Smooth muscle cell (in vitro differentiated cells): ENCODE data around the gene FSHR. TPM values are rescaled to one million over a fixed set of nuclear protein-coding genes. Genes with fewer than 3 reads are reported as not detected.

Experiments used
- DNase-seq: peaks from one replicate; lab custom pipeline; 2025; ENCODE audit not compliant: unreplicated experiment; lab: John Stamatoyannopoulos, UW
- H2AFZ ChIP-seq: fragments of 200-600 bp; sonication (generic); 2 replicates; pipeline ENCODE4 v1.6.0; 2016; ENCODE audit warnings: antibody characterized with exemption, low read depth, mild to moderate bottlenecking
- H3F3A ChIP-seq: fragments of 200-600 bp; sonication (generic); 2 replicates; pipeline ENCODE4 v1.6.0; 2017; ENCODE audit warnings: antibody characterized with exemption, low read depth
- H3K27ac ChIP-seq: fragments of 200-600 bp; sonication (generic); 2 replicates; pipeline ENCODE4 v1.5.1; 2016; ENCODE audit warnings: low read depth, mild to moderate bottlenecking
- H3K27me3 ChIP-seq: fragments of 200-600 bp; sonication (generic); 2 replicates; pipeline ENCODE4 v1.6.1; 2016; ENCODE audit warnings: low read depth, mild to moderate bottlenecking
- H3K36me3 ChIP-seq: fragments of 200-600 bp; sonication (generic); 2 replicates; pipeline ENCODE4 v1.5.1; 2016; ENCODE audit warnings: low read depth
- H3K4me1 ChIP-seq: fragments of 200-600 bp; sonication (generic); 2 replicates; pipeline ENCODE4 v1.5.1; 2016; ENCODE audit warnings: low read depth
- H3K4me2 ChIP-seq: fragments of 200-600 bp; sonication (generic); 2 replicates; pipeline ENCODE4 v1.6.0; 2016; ENCODE audit warnings: mild to moderate bottlenecking
- H3K4me3 ChIP-seq: fragments of 200-600 bp; sonication (generic); 2 replicates; pipeline ENCODE4 v1.5.1; 2016; ENCODE audit warnings: mild to moderate bottlenecking
- H3K79me2 ChIP-seq: fragments of 200-600 bp; sonication (generic); 2 replicates; pipeline ENCODE4 v1.6.0; 2016; ENCODE audit warnings: low read depth, mild to moderate bottlenecking
- H3K9ac ChIP-seq: fragments of 200-600 bp; sonication (generic); 2 replicates; pipeline ENCODE4 v1.6.0; 2016; ENCODE audit warnings: low read depth
- H3K9me3 ChIP-seq: fragments of 200-600 bp; sonication (generic); replicated peaks from 2 replicates; pipeline ENCODE4 v1.5.1; 2016; ENCODE audit warnings: low read depth
- H4K20me1 ChIP-seq: fragments of 200-600 bp; sonication (generic); 2 replicates; pipeline ENCODE4 v1.6.0; 2016; ENCODE audit warnings: low read depth
- WGBS: methylation state at CpG from one replicate; pipeline ENCODE4 v1.1.7; 2016; ENCODE audit warnings: low lambda C conversion rate; 5-methylcytosine and 5-hydroxymethylcytosine counted together
- polyA plus RNA-seq: library from polyadenylated mRNA; unstranded; fragments of >200 nt; fragmentation: Nextera tagmentation; extraction: Ambion mirVana; gene quantifications from 2 replicates; pipeline ENCODE4 v1.2.1, GENCODE V29; 2016
- total RNA-seq: library from RNA; depleted of rRNA; stranded (reverse); fragments of >200 nt; gene quantifications from 2 replicates; pipeline ENCODE4 v1.2.3, GENCODE V29; 2014
- TF ChIP-seq, protein P1 (sequence below): fragments of 200-600 bp; sonication (generic); IDR thresholded peaks from 2 replicates; pipeline ENCODE4 v1.5.1; 2017; ENCODE audit warnings: borderline replicate concordance, mild to moderate bottlenecking, antibody characterized with exemption; ENCODE audit not compliant: insufficient read depth, poor library complexity, severe bottlenecking

The FSHR gene
- total and polyA plus RNA-seq, 2 experiments from 2014 or later: not detected

DNA sequence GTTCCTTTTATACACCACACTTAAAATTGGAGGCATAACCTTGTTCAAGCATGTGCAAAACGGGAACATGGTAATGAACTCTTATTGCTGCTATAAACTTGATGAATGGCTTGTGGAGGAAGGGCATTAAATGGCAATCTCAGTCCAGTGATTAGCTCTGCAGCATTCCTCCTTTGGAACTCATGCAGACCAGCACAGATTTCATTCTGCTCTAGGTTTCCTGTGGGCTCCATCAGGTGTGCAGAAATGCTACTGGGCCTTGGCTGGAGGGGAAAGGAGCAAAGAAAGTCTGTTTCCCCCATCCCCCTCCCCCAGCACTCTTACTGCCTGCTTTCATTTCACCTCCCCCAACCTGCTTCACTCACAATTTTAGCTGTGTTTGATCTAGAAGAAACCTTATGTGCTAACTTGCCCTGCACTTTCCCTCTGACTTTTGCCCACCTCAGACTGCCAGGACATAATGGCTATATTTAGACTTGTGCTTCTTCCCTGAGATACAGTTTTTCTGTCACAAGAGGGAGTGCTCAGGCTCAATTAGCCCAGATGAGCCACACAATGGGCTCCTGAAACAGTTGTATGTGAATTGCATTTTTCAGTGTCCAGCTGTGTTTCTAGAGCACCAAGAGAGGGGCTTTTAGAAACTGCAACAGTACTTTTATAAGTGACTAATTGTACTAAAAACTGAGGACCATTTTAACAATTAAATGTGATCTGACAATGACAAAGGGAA is 109.8 kb downstream of the FSHR start:
- TF ChIP-seq, protein P1, sequence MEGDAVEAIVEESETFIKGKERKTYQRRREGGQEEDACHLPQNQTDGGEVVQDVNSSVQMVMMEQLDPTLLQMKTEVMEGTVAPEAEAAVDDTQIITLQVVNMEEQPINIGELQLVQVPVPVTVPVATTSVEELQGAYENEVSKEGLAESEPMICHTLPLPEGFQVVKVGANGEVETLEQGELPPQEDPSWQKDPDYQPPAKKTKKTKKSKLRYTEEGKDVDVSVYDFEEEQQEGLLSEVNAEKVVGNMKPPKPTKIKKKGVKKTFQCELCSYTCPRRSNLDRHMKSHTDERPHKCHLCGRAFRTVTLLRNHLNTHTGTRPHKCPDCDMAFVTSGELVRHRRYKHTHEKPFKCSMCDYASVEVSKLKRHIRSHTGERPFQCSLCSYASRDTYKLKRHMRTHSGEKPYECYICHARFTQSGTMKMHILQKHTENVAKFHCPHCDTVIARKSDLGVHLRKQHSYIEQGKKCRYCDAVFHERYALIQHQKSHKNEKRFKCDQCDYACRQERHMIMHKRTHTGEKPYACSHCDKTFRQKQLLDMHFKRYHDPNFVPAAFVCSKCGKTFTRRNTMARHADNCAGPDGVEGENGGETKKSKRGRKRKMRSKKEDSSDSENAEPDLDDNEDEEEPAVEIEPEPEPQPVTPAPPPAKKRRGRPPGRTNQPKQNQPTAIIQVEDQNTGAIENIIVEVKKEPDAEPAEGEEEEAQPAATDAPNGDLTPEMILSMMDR: peak; percentile 29

GRCh38 chr2:49043405-49043982 is 110.8 kb downstream of the FSHR start:
- 53% methylated on average over 5 of the region's 5 CpGs for WGBS
- no peaks in the 10 kb centered on the region for H3K79me2 ChIP-seq
- no peaks in the 10 kb centered on the region for H4K20me1 ChIP-seq
- DNase-seq: no peak
- no peaks in the 10 kb centered on the region for H3K9me3 ChIP-seq
- no peaks in the 10 kb centered on the region for H3K4me1 ChIP-seq
- H3K4me2 ChIP-seq: no peak overlapping the region
- H3K9ac ChIP-seq: no peak overlapping the region
- peaks cover 4% of the 10 kb centered on the region for H3K27me3 ChIP-seq
- H3K4me3 ChIP-seq: no peak overlapping the region
- TF ChIP-seq, protein P1: no peak
- H3F3A ChIP-seq: no peaks in the 10 kb centered on the region
- no peaks in the 10 kb centered on the region for H3K36me3 ChIP-seq
- no peak overlapping the region for H2AFZ ChIP-seq
- no peak overlapping the region for H3K27ac ChIP-seq

More for the DNA sequence above, 109.8 kb downstream of the FSHR start:
- H2AFZ ChIP-seq: no peak overlapping the region
- WGBS: 43% methylated on average over 1 of the region's 1 CpG
- no peak overlapping the region for H3K4me3 ChIP-seq
- no peaks in the 10 kb centered on the region for H3F3A ChIP-seq
- no peak overlapping the region for H3K27ac ChIP-seq
- H3K4me1 ChIP-seq: no peaks in the 10 kb centered on the region
- no peaks in the 10 kb centered on the region for H4K20me1 ChIP-seq
- no peaks in the 10 kb centered on the region for H3K36me3 ChIP-seq
- H3K4me2 ChIP-seq: no peak overlapping the region
- H3K9me3 ChIP-seq: no peaks in the 10 kb centered on the region
- no peaks in the 10 kb centered on the region for H3K79me2 ChIP-seq
- no peak overlapping the region for H3K9ac ChIP-seq
- peaks cover 4% of the 10 kb centered on the region for H3K27me3 ChIP-seq
- DNase-seq: no peak

GRCh38 chr2:49042488-49042887 is 111.8 kb downstream of the FSHR start:
- Histone ChIP-seq H2AFZ (no peak overlapping the region), H3K9me3 (no peaks in the 10 kb centered on the region), H3K4me2 (no peak overlapping the region), H3K27ac (no peak overlapping the region), H3K79me2 (no peaks in the 10 kb centered on the region), H3F3A (no peaks in the 10 kb centered on the region), H3K4me3 (no peak overlapping the region), H4K20me1 (no peaks in the 10 kb centered on the region), H3K36me3 (no peaks in the 10 kb centered on the region), H3K27me3 (peaks cover 4% of the 10 kb centered on the region), H3K9ac (no peak overlapping the region), H3K4me1 (no peaks in the 10 kb centered on the region)
- TF ChIP-seq, protein P1: no peak
- DNase-seq: no peak
- 79% methylated on average over 1 of the region's 1 CpG for WGBS

GRCh38 chr2:49041061-49041460 is 113.3 kb downstream of the FSHR start:
- TF ChIP-seq, protein P1: no peak
- 89% methylated on average over 4 of the region's 4 CpGs for WGBS
- Histone ChIP-seq H3K27me3 (no peaks in the 10 kb centered on the region), H3K36me3 (no peaks in the 10 kb centered on the region), H3K4me2 (no peak overlapping the region), H3K9ac (no peak overlapping the region), H3K9me3 (no peaks in the 10 kb centered on the region), H3F3A (no peaks in the 10 kb centered on the region), H3K79me2 (no peaks in the 10 kb centered on the region), H3K4me3 (no peak overlapping the region), H3K4me1 (no peaks in the 10 kb centered on the region), H3K27ac (no peak overlapping the region), H4K20me1 (no peaks in the 10 kb centered on the region), H2AFZ (no peak overlapping the region)
- no peak for DNase-seq
